GM18951 (cell line): Measurements from ENCODE around the gene GFRA1.

Experiments used
- POLR2A ChIP-seq: IDR thresholded peaks from 4 replicates; pipeline ENCODE4 v1.6.1; 2011; ENCODE audit warnings: mild to moderate bottlenecking; ENCODE audit not compliant: insufficient read length, insufficient read depth; ENCODE audit errors: extremely low read depth
- in situ Hi-C: fragments of 300-500 bp; cut with MboI; formaldehyde crosslinking; loops from one replicate; pipeline ENCODE4 v1.12.0; 2022; ENCODE audit warnings: low sequenced_read_pairs, mixed read lengths, inconsistent platforms; ENCODE audit not compliant: unreplicated experiment

GFRA1 gene

GRCh38 chr10:116215651-116216050 lies 57.4 kb downstream of the GFRA1 start:
- TF ChIP-seq POLR2A, result no peak
- in situ Hi-C loops, result no loop called here

GRCh38 chr10:116211682-116212081 lies 61.3 kb downstream of the GFRA1 start:
- no peak for TF ChIP-seq POLR2A
- in situ Hi-C loops, result no loop called here

DNA sequence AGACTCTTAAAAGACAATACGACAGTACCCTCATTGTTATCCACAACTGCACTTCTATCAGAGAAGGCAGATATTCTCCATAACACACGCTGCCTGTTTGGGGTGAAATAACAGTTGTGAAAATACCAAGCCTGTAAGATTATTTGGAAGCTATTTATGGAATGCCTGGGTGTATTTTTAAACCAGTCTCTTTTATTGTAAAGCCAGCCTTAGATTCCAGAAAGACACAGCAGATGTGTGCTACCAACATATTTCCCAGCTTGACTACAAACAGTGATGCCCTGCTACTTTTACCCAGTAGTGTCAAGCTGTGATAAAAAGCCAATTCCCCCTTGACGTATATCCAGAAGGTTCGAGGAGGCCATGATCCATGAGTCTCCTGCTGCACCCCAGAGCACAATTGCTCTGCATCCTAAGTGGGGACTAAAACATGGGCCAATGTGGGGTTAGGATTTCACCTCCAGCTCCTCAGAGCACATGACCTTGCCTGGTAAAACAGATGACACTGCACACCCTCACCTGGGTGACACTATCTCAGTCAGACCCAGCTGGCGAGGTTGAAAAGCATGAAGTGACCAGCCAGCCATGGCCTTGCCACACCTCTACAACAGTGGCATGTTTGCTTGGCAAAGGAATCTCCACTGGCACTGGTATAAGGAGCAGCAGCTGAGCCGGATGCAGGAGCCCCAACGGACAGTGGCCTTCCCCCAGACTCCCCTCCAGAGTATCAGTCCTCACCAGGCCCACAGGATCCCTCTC lies 62.2 kb downstream of the GFRA1 start:
- TF ChIP-seq POLR2A, result no peak
- in situ Hi-C loops, result no loop called here

DNA sequence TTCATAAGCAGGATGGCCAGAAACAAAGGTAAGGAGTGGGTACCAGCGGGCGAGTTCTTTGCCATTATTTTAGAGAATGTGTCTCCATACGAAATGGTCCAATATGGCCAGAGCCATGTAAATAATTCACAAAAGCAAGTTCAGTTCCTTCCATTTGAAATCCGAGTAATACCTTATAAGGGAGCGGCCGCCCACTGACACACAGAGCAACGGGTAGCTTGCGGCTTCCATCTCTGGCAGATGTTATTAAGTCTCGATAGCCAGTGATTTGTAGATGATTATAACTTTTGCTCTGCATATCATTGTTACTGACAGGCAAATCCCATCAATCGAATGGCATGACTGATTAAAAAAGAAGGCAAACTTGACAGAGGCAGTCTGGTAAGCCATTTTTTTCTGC lies 63.2 kb downstream of the GFRA1 start:
- in situ Hi-C loops, result no loop called here
- TF ChIP-seq POLR2A, result no peak

DNA sequence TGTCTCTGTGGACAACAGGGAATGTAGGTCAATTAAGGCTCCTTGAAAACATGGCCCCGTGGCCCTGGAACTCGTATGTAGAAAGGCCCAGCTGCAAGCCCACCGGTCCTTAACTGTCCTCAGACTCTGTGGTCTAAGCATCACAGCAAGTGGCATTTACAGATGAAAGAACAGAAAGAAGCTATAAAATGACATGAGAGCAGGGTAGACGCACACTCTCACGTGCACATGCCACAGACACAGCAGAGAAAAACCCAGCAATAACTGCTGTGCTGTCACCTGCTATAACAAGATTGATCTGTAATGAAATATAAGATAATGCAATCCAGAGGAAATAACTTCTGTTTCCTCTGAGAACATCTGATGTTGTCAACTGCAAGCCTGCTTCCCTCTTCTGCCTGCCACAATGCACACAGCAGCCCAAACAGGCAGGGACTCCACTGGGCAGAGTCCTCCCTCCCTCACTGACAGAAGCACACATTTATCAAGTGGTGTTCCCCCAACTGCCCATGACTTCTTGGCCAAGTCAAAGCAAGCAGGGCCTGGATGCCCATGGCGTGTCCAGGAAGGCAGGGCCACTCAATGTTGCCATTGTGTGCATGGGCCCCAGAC lies 63.9 kb downstream of the GFRA1 start:
- no peak for TF ChIP-seq POLR2A
- in situ Hi-C loops, result no loop called here

DNA sequence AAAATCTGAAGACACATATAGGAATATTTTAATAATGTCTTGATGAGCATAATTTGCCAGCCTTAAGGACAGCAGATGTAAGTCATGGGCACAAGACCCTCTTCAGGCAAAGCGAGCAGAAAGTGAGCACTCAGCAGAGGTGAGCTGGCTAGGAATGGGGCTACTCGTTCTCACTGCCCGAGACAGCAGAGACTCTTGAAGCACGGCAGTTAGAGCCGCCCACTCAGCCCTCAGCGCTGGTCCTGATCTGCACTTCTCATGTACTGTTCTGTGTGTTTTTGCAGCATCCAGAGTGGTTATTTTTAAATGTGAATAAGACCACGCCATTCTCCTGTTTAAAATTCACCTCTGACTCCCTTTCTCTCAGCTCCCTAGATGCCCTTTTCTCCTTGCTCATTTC lies 65.3 kb downstream of the GFRA1 start:
- in situ Hi-C loops, result no loop called here
- TF ChIP-seq POLR2A, result no peak

GRCh38 chr10:116203661-116204060 lies 69.3 kb downstream of the GFRA1 start:
- no peak for TF ChIP-seq POLR2A
- in situ Hi-C loops, result no loop called here

- TF ChIP-seq POLR2A, result no peak
- in situ Hi-C loops, result no loop called here
Observed at GRCh38 chr10:116201670-116202430, 71.2 kb downstream of the GFRA1 start.

DNA sequence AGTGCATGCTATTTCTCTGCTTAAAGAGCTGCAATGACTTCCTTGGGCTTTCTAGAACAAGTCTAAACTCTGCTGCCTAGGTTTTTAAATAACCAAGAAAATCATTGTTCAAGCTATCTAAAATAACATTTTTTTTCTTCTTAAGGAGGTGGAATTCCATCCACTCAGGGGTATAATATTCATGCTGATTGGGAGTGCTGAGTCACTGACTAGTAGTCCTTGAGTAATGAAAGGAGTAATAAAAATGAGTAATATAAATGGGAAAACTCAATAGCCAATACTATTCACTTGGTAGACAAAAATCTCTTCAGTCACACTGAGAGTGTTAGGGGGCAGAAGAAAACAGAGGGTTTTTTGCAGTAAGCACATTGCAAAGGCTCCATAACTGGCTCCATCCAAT lies 72.0 kb downstream of the GFRA1 start:
- in situ Hi-C loops, result no loop called here
- no peak for TF ChIP-seq POLR2A

- in situ Hi-C loops, result no loop called here
- no peak for TF ChIP-seq POLR2A
Observed at GRCh38 chr10:116198676-116199035, 74.3 kb downstream of the GFRA1 start.

DNA sequence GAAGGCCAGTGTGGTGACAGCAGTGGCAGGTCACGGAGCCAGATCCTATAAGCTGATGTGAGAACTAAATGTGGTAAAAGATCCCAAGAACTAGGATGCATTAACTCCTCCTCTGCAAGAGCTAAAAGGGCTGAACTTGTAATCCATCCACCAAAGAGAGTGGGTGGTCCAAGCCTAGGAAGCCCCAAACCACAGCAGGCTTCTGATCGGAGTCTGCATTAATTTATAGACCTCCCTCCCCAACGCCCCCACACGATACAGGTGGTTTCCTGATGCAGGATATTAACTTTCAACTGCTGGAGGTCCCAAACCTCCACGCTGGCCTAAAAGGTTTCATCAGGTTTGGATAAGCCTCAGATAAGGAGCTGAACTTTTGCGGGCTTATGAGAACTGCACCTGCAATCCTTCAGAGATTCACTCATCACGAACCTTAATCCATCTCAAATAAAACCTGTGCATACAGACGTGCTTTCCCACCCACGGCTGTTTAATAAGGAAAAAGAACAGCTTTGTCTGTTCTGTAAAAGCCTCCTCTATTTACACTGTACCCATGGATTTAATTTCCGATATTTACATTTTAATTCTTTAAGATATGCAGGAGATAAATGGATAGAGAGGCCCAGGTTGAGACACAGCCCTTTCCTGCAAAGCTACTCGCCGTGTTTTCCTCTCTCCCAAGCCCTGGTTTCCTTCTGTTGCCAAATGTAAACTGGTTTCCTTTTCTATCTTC lies 74.9 kb downstream of the GFRA1 start:
- TF ChIP-seq POLR2A, result no peak
- in situ Hi-C loops, result no loop called here

- in situ Hi-C loops, result no loop called here
- no peak for TF ChIP-seq POLR2A
Observed at GRCh38 chr10:116195583-116195982, 77.4 kb downstream of the GFRA1 start.

- TF ChIP-seq POLR2A, result no peak
- in situ Hi-C loops, result no loop called here
Observed at GRCh38 chr10:116195039-116195438, 78.0 kb downstream of the GFRA1 start.

- in situ Hi-C loops, result no loop called here
Observed at GRCh38 chr10:116194061-116194460, 78.9 kb downstream of the GFRA1 start.

GRCh38 chr10:116190883-116191282 lies 82.1 kb downstream of the GFRA1 start:
- in situ Hi-C loops, result no loop called here
- TF ChIP-seq POLR2A, result no peak

More at GRCh38 chr10:116194061-116194460, 78.9 kb downstream of the GFRA1 start:
- TF ChIP-seq POLR2A, result no peak
